ENCODE data around the gene PPT1.

The PPT1 gene

GRCh38 chr1:40110389-40110788, 13.3 kb upstream of the PPT1 start:
- TF ChIP-seq CTCF (IDR thresholded peaks at IDR 0.05; ENCODE audit: control extremely low read depth, extremely low read depth, low read depth, missing control alignments) = no peak
- DNase-seq (ENCODE audit: extremely low spot score) = no peak
- CTCF ChIA-PET = no interaction called here
- POLR2A ChIA-PET = no interaction called here

- ChIA-PET POLR2A (no interaction called here), CTCF (interaction anchor here (1.3 kb wide), 1 partner anchor 231 kb away, joined by 5 read pairs; no protein-coding TSS in a partner anchor)
- TF ChIP-seq CTCF (IDR thresholded peaks at IDR 0.05; ENCODE audit: control extremely low read depth, extremely low read depth, low read depth, missing control alignments) = no peak
- DNase-seq (ENCODE audit: extremely low spot score) = no peak
These were observed 10.4 kb upstream of the PPT1 start for GRCh38 chr1:40107290-40107959.

GRCh38 chr1:40105028-40105427, 8.0 kb upstream of the PPT1 start:
- DNase-seq (ENCODE audit: extremely low spot score) = no peak
- no peak for TF ChIP-seq CTCF (IDR thresholded peaks at IDR 0.05; ENCODE audit: control extremely low read depth, extremely low read depth, low read depth, missing control alignments)
- POLR2A ChIA-PET = no interaction called here
- CTCF ChIA-PET = interaction anchor here (1.8 kb wide), 1 partner anchor 39 kb away, joined by 5 read pairs; no protein-coding TSS in a partner anchor

- CTCF ChIA-PET = interaction anchor here (1.2 to 3.0 kb wide), 3 partner anchors 26 to 236 kb away, joined by 3 to 10 read pairs (median 8); no protein-coding TSS in a partner anchor
- TF ChIP-seq CTCF (IDR thresholded peaks at IDR 0.05; ENCODE audit: control extremely low read depth, extremely low read depth, low read depth, missing control alignments) = no peak
- DNase-seq (ENCODE audit: extremely low spot score) = no peak
- POLR2A ChIA-PET = no interaction called here
These were observed 5.8 kb upstream of the PPT1 start for GRCh38 chr1:40102896-40103295.

GRCh38 chr1:40102038-40102437, 5.0 kb upstream of the PPT1 start:
- POLR2A ChIA-PET = no interaction called here
- no peak for DNase-seq (ENCODE audit: extremely low spot score)
- TF ChIP-seq CTCF (IDR thresholded peaks at IDR 0.05; ENCODE audit: control extremely low read depth, extremely low read depth, low read depth, missing control alignments) = no peak
- CTCF ChIA-PET = interaction anchor here (1.2 to 3.0 kb wide), 4 partner anchors 10 to 237 kb away, joined by 3 to 10 read pairs (median 6); no protein-coding TSS in a partner anchor

- CTCF ChIA-PET = interaction anchor here (0.8 to 1.8 kb wide), 2 partner anchors 28 to 242 kb away, joined by 4 to 5 read pairs; no protein-coding TSS in a partner anchor
- no peak for DNase-seq (ENCODE audit: extremely low spot score)
- no peak for TF ChIP-seq CTCF (IDR thresholded peaks at IDR 0.05; ENCODE audit: control extremely low read depth, extremely low read depth, low read depth, missing control alignments)
- POLR2A ChIA-PET = no interaction called here
These were observed 441 bp downstream of the PPT1 start for GRCh38 chr1:40096646-40096976.

All from GM10248 (cell line).